GM12801 (cell line): ENCODE measurements around the gene SNX17.

Experiments used
- CTCF ChIP-seq: IDR thresholded peaks from one replicate; pipeline ENCODE4 v1.5.1; 2011; ENCODE audit warnings: control low read depth; ENCODE audit not compliant: insufficient read length; ENCODE audit errors: extremely low read depth

SNX17 gene

GRCh38 chr2:27370026-27370815, at the start of gene SNX17, which contains the start of gene EIF2B4:
Gene SNX17 (plus strand): TSS chr2:27370616. CDS start chr2:27370744, 128 bp downstream.
Gene EIF2B4 (minus strand): TSS chr2:27370338. CDS start chr2:27370314, 24 bp downstream.
- no peak for TF ChIP-seq CTCF

- no peak for TF ChIP-seq CTCF
Measured at GRCh38 chr2:27320958-27321543, 49.4 kb upstream of the SNX17 start.

- TF ChIP-seq CTCF, result no peak
Measured at GRCh38 chr2:27322301-27322765, 48.1 kb upstream of the SNX17 start.

- TF ChIP-seq CTCF, result no peak
Measured at GRCh38 chr2:27322766-27323595, 47.4 kb upstream of the SNX17 start, which contains the start of gene MPV17. Gene MPV17 (minus strand): TSS chr2:27323097. CDS start chr2:27322517, 580 bp downstream.

GRCh38 chr2:27323596-27324285, 46.7 kb upstream of the SNX17 start:
- TF ChIP-seq CTCF, result no peak

- TF ChIP-seq CTCF, result no peak
Measured at GRCh38 chr2:27324720-27325119, 45.7 kb upstream of the SNX17 start.

GRCh38 chr2:27335311-27335710, 35.1 kb upstream of the SNX17 start:
- TF ChIP-seq CTCF, result no peak
